ENCODE results near the gene COL4A2.

DNA sequence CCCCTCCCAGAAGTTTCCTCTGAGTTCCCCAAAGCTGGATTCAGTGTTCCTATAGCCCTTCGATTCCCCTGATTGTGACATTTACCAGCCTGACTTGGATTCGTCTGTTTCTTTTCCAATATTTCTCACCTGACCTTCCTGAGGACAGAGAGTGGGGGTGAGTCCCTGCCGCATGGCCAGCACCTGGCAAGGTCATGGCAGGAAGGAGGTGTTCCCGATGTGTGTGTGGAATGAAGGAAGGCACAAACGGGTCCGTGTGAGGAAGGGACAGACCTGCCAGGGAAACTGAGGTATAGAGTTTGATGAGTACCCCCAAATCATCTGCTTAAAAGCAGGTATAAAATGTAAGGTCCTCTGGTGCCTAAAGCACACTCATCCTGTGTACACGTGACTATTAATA, 3.4 kb upstream of the COL4A2 start:
- TF ChIP-seq, protein P1, sequence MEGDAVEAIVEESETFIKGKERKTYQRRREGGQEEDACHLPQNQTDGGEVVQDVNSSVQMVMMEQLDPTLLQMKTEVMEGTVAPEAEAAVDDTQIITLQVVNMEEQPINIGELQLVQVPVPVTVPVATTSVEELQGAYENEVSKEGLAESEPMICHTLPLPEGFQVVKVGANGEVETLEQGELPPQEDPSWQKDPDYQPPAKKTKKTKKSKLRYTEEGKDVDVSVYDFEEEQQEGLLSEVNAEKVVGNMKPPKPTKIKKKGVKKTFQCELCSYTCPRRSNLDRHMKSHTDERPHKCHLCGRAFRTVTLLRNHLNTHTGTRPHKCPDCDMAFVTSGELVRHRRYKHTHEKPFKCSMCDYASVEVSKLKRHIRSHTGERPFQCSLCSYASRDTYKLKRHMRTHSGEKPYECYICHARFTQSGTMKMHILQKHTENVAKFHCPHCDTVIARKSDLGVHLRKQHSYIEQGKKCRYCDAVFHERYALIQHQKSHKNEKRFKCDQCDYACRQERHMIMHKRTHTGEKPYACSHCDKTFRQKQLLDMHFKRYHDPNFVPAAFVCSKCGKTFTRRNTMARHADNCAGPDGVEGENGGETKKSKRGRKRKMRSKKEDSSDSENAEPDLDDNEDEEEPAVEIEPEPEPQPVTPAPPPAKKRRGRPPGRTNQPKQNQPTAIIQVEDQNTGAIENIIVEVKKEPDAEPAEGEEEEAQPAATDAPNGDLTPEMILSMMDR (IDR thresholded peaks at IDR 0.05; ENCODE audit: insufficient read depth, low read depth, low read length) = no peak
- no peak for TF ChIP-seq EZH2 (IDR thresholded peaks at IDR 0.05; ENCODE audit: insufficient read depth, low read length)

Data from astrocyte (in vitro differentiated cells and primary cell).